ENCODE measurements around the gene XPR1.

GRCh38 chr1:180646547-180646946, 14.7 kb downstream of the XPR1 start:
- no peak for TF ChIP-seq EZH2 (IDR thresholded peaks at IDR 0.05; ENCODE audit: borderline replicate concordance, insufficient read depth, low read depth, low read length, poor library complexity, severe bottlenecking)
- no peak for TF ChIP-seq CTCF (IDR thresholded peaks at IDR 0.05)

Data from B cell (primary cell).